Uterus (tissue), 4 donors: ENCODE data around the gene BTBD19. TPM values are rescaled to one million over a fixed set of nuclear protein-coding genes. Genes with fewer than 3 reads are reported as not detected.

Experiments used
- DNase-seq, 2 donors: peaks; one replicate each; pipeline ENCODE4 v3.0.0-alpha.2; 2019 to 2020
- H3K27ac ChIP-seq, 2 donors: fragments of 200-600 bp; sonication (generic); 1 replicate in 1 of 2; 2 replicates in 1 of 2; pipeline ENCODE4 v1.5.1; 2016 to 2018
- H3K27me3 ChIP-seq, 2 donors: fragments of 200-600 bp; sonication (generic); one replicate each; pipeline ENCODE4 v1.5.1; 2018 to 2019; ENCODE audit warnings: control low read depth in 1 of 2
- H3K36me3 ChIP-seq, 2 donors: fragments of 200-600 bp; sonication (generic); one replicate each; pipeline ENCODE4 v1.5.1; 2019; ENCODE audit warnings: control low read depth in 1 of 2
- H3K4me1 ChIP-seq, 2 donors: fragments of 200-600 bp; sonication (generic); one replicate each; pipeline ENCODE4 v1.5.1; 2018 to 2019; ENCODE audit warnings: control low read depth in 1 of 2
- H3K4me3 ChIP-seq, 2 donors: fragments of 200-600 bp; sonication (generic); 1 replicate in 1 of 2; 2 replicates in 1 of 2; pipeline ENCODE4 v1.5.1; 2018 to 2019; ENCODE audit warnings: mild to moderate bottlenecking in 1 of 2
- H3K9me3 ChIP-seq, 2 donors: fragments of 200-600 bp; sonication (generic); one replicate each; pipeline ENCODE4 v1.5.1; 2019; ENCODE audit warnings: control low read depth in 1 of 2
- POLR2A ChIP-seq, 2 donors: fragments of 450-650 bp; IDR thresholded peaks; one replicate each; pipeline ENCODE4 v1.6.1; 2016; ENCODE audit warnings: antibody characterized with exemption in 2 of 2, mild to moderate bottlenecking in 1 of 2, moderate library complexity in 1 of 2
- intact Hi-C: fragments of 100-400 bp; cut with DNase I; formaldehyde crosslinking; loops from one replicate; pipeline ENCODE4 v1.15.1; 2023; ENCODE audit warnings: low total_unique reads
- total RNA-seq, 4 donors: library from RNA; depleted of rRNA in 3 of 4; stranded (reverse); fragments of >200 nt in 3 of 4; gene quantifications; one replicate each; pipeline versions ENCODE4 v1.1.0 to v1.2.4, GENCODE V29; 2014 to 2023
- TF ChIP-seq, protein P1 (sequence below), 4 experiments: fragments of 200-600 bp in 2 of 4; fragments of 450-650 bp in 2 of 4; sonication (generic) in 2 of 4; IDR thresholded peaks; one replicate each; pipeline ENCODE4 v1.5.1; 2016 to 2019; ENCODE audit warnings: antibody characterized with exemption in 4 of 4, mild to moderate bottlenecking in 2 of 4, moderate library complexity in 1 of 4
- donor health status: DM: yes; HTN: yes; CAD: no.

The BTBD19 gene
- total RNA-seq, 4 donors from 2014 or later: 3.8 to 41.9 (median 6.6) TPM

DNA sequence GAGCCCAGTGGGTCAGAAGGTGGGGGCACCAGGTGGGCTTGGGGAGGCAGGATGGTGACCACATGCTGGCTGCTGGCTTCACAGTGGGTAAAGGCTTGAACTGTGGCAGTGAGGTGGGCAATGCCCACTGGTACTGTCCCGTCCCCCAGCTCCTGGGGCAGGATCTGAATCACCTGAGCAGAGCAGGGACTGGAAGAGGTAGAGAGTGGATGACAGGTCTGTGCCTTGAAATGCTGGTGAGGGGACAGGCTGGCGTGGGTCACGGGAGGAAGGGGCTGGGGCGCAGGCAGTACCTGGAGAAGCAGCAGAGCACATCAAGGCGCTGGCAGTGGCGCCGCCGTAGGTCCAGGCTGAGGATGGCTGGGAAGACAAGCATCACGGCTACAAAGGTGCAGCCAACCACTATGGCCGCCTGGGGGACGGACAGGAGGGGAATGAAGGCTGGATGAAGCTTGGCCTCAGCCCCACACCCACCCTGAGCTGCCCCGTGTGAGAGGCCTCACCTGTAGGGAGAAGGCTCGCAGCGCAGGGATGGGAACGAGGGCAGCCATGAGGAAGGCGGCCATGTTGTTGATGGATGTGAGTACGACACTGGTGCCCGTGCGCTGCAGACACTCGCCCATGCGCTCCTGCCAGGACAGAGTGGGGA, 19.8 kb downstream of the BTBD19 start:
- TF ChIP-seq, protein P1, sequence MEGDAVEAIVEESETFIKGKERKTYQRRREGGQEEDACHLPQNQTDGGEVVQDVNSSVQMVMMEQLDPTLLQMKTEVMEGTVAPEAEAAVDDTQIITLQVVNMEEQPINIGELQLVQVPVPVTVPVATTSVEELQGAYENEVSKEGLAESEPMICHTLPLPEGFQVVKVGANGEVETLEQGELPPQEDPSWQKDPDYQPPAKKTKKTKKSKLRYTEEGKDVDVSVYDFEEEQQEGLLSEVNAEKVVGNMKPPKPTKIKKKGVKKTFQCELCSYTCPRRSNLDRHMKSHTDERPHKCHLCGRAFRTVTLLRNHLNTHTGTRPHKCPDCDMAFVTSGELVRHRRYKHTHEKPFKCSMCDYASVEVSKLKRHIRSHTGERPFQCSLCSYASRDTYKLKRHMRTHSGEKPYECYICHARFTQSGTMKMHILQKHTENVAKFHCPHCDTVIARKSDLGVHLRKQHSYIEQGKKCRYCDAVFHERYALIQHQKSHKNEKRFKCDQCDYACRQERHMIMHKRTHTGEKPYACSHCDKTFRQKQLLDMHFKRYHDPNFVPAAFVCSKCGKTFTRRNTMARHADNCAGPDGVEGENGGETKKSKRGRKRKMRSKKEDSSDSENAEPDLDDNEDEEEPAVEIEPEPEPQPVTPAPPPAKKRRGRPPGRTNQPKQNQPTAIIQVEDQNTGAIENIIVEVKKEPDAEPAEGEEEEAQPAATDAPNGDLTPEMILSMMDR (IDR thresholded peaks at IDR 0.05): no peak
- no peak for TF ChIP-seq POLR2A (IDR thresholded peaks at IDR 0.05)
- H3K27ac ChIP-seq: no peak overlapping the region
- H3K4me3 ChIP-seq: no peak overlapping the region
- no peak for DNase-seq
- intact Hi-C loops: no loop called here
- H3K27me3 ChIP-seq: no peaks in the 10 kb centered on the region
- no peaks in the 10 kb centered on the region for H3K36me3 ChIP-seq
- no peaks in the 10 kb centered on the region for H3K9me3 ChIP-seq
- H3K4me1 ChIP-seq: no peaks in the 10 kb centered on the region

DNA sequence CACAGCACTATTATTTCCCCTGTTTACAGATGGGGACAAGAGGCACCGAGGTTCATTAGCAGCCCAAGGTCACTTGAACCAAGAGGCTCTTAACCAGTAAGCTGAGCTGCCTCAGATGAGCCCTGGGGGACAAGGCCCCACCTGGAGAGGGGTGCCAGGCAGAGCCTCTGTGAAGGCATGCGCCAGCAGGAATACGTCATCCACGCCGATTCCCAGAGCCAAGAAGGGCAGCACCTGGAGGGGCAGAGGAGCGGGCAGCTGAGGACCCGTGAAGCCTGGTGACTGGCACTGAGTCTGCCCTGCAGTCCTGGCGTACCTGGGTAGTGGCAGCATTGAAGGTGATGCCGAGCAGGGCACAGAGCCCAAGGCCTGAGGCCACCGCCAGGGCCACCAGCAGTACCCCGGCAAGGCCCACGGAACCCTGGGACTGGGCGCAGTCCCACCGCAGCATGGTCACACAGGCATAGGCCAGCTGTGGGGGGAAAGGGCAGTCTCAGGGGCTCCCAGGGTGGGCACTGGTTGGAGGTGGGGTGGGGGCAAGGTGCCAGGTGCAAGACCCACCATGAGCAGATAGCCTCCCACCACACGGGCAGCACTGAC, 20.6 kb downstream of the BTBD19 start:
- Histone ChIP-seq H3K36me3 (no peaks in the 10 kb centered on the region), H3K27ac (no peak overlapping the region), H3K27me3 (no peaks in the 10 kb centered on the region), H3K9me3 (no peaks in the 10 kb centered on the region), H3K4me1 (no peaks in the 10 kb centered on the region), H3K4me3 (no peak overlapping the region)
- no peak for DNase-seq
- intact Hi-C loops: no loop called here
- TF ChIP-seq, protein P1 (IDR thresholded peaks at IDR 0.05): no peak
- no peak for TF ChIP-seq POLR2A (IDR thresholded peaks at IDR 0.05)

DNA sequence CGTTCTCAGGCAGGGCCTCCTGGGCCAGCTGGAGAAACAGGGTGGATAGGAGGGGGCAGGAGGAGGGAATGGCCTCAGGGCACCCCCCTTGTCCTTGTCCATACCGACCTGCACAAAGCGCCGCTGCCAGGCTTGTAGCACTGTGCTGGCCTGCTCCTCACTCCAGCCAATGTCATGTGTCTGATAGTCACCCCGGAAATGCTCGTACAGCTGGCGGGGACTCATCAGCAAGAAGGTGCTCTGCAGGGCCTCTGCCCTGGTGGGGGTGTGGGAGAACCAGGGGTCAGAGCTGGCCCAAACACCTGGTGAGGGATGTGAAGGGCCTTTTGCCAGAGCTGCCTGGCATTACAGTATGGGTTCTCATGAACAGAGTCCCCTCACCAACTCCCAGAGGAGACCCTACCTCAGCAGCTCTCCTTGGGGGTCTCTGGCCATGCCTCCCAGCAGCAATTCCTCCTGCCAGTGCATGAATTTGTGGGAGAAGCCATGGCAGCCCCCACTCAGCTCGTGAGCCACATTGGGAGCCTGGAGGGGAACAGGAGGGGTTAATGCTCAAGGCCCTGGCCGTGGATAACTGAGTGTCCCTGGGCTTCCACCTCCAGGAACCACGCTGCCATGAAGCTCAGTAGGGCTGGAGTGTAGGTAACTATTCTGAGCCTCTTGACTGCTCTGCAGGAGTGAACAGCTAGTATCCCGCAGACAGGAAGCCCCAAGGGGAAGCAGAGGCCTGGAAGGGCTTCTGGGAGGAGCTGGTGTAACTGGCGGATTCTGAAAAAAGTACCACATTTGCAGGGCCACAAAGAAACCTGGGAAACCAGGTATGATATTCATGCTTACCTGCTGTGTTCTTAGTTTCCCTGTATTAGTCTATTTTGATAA, 21.4 kb downstream of the BTBD19 start:
- no peak overlapping the region for H3K27ac ChIP-seq
- no peak overlapping the region for H3K4me3 ChIP-seq
- no peaks in the 10 kb centered on the region for H3K9me3 ChIP-seq
- no peaks in the 10 kb centered on the region for H3K4me1 ChIP-seq
- no peaks in the 10 kb centered on the region for H3K27me3 ChIP-seq
- TF ChIP-seq, protein P1 (IDR thresholded peaks at IDR 0.05): no peak
- no peak for TF ChIP-seq POLR2A (IDR thresholded peaks at IDR 0.05)
- intact Hi-C loops: loop anchor here (10.0 kb wide), 1 partner anchor 45 kb away; the partner anchor contains the start of gene BEST4
- DNase-seq: no peak
- no peaks in the 10 kb centered on the region for H3K36me3 ChIP-seq

DNA sequence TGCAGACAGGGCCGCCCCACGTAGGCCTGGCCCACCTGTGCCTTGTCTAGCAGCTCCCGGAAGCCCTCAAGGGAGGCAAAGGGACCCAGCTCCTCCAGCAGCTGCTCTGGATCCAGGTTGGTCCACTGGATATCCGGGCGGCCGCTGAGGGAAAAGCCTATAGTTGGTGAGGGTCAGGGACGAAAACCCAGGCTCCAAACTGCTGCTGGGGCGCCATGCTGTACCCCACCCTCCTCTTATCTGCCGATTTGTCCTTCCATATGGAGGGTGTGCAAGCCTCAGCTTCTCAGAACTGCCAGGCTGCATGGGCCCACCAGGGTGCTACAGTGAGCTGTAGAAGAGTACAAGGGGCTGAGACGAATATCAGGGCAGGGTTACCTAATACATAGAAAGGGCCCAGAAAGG, 22.6 kb downstream of the BTBD19 start:
- H3K27ac ChIP-seq: no peak overlapping the region
- DNase-seq: no peak
- intact Hi-C loops: loop anchor here (10.0 kb wide), 1 partner anchor 46 kb away; the partner anchor contains the start of gene BEST4
- TF ChIP-seq, protein P1 (IDR thresholded peaks at IDR 0.05): no peak
- TF ChIP-seq POLR2A (IDR thresholded peaks at IDR 0.05): no peak
- no peaks in the 10 kb centered on the region for H3K36me3 ChIP-seq
- no peaks in the 10 kb centered on the region for H3K4me1 ChIP-seq
- no peak overlapping the region for H3K4me3 ChIP-seq
- no peaks in the 10 kb centered on the region for H3K9me3 ChIP-seq
- H3K27me3 ChIP-seq: no peaks in the 10 kb centered on the region
